CD4-positive, alpha-beta T cell treated with Interleukin-15 for 1 hour (primary cell): ENCODE results near the gene ZFAND2A.
"Not testable (repeated sequence)": the region's sequence is repeated elsewhere in the genome, so short reads cannot be mapped to it uniquely, and the experiment has no call there.

Experiments
- DNase-seq: peaks from one replicate; pipeline ENCODE4 v3.0.0-alpha.2; 2020

Gene ZFAND2A

GRCh38 chr7:1121886-1122831 lies 37.8 kb downstream of the ZFAND2A start:
- no peak for DNase-seq

DNA sequence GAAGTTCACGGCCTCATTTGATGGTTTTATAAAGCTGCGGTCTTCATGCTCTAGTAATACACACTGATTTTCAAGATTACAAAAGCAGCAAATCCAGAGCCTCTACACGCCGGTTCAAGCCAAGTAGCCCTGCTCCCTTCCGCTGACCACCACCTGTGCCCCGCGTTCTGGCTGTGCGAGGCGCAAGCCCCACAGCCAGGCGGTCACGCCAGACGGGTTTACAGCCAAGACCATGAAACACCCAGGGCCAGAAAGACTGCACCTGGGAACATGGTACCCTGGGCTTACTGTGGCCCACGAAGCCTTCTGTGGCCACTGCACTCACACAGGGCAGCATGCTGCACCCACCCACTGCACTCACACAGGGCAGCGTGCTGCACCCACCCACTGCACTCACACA lies 38.5 kb downstream of the ZFAND2A start:
- DNase-seq: no peak

GRCh38 chr7:1120791-1121190 lies 39.2 kb downstream of the ZFAND2A start:
- DNase-seq: no peak

DNA sequence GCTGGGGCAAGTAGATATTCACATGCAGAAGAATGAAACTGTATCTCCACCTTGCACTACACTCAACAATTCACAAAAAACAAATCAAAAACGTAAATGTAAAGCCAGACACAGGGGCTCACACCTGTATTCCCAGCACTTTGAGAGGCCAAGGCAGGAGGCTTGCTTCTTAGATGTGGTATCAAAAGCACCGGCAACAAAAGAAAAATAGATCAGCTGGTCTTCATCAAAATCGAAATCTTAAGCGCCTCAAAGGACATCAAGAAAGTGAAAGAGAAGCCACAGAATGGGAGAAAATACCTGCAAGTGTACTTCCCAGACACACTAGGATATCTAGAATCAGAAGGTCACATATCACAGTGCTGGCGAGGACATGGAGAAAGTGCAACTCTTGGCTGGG lies 40.8 kb downstream of the ZFAND2A start:
- DNase-seq: no peak

DNA sequence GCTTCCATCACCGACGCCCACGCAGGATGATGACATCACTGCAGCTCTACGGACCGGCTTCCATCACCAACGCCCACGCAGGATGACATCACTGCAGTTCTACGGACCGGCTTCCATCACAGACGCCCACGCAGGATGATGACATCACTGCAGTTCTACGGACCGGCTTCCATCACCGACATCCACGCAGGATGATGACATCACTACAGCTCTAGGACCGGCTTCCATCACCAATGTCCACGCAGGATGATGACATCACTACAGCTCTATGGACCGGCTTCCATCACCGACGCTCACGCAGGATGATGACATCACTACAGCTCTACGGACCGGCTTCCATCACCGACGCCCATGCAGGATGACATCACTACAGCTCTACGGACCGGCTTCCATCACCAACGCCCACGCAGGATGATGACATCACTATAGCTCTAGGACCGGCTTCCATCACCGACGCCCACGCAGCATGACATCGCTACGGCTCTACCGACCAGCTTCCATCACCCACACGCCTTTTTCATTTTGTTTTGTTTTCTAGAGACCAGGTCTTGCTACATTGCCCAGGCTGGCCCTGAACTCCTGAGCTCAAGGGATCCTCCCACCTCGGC lies 42.6 kb downstream of the ZFAND2A start:
- DNase-seq: no peak

GRCh38 chr7:1116383-1117008 lies 43.5 kb downstream of the ZFAND2A start:
- DNase-seq: not testable (repeated sequence)

- DNase-seq: not testable (repeated sequence)
Observed at GRCh38 chr7:1115171-1116045, 44.6 kb downstream of the ZFAND2A start.

DNA sequence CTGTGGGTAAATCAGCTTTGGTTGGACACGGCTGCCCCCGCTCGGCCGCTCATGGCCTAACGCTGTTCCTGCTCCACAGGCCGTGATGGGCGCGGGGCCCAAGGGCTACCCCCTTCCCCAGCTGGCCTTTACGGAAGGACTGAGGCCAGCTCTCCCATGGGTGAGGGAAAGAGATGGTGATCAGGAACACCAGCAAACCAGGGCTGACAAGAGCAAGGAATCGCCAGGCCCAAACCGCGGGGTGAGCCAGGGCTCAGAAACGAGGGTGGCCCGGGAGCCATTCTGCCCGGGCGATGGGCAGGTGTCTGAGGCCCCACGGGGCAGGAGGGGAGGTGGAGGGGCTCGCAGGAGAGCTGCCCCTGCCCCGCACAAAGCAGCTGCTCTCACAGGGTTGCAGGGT lies 45.5 kb downstream of the ZFAND2A start:
- DNase-seq: no peak

DNA sequence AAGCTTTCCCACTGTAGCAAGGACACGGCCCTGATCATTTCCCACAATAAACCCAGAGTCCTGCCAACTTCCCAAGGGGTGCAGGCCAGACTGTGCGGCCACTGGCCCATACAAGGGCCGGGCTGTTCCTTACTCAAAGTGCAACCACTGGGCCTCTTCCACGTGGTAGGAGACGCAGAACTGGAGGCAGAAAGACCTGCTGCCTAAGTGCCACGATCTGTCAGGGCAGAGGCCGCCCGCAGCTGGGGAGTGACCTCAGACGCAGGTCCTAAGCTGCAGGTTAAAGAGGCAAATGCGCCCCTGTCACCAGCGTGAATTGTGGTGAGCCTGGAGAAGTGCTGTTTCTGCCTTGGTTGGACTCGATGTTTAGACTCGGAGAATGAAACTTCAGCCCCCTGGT lies 45.9 kb downstream of the ZFAND2A start:
- DNase-seq: no peak

DNA sequence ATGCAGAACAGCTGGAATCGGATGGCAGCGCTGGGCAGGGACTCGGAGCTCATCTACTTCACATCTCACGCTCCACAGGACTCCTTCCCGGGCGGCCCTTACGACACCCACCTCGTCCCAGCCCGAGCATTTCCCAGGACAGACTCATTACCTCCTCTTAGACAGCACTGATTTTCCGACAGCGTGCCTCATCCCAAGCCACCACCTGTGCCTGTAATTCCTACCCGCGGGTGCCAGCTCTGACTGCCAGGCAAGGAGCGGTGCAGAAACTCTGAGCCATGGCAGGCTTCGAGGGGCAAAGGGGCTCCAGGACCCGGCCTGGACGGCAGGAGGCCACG lies 46.5 kb downstream of the ZFAND2A start:
- DNase-seq: no peak

GRCh38 chr7:1112625-1113547 lies 47.1 kb downstream of the ZFAND2A start:
- DNase-seq: no peak

DNA sequence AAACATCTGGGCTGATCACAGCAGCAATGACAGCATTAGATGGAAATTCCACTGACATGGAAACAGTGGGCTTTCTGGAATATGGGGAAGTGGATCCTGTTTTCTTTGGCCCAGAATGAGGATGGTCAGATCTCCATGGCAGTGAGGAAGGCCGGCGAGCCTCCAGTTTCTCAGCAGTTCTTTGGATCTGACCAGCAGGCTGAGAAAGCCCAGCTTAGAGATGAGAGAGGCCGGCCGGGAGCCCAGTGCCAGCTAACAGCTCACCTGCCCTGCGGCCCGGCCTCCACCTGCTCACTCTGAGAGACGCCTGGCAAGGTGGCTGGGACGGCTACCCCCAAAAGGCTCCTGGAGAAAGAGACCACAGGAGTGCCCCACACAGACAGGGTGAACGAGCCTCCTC lies 47.9 kb downstream of the ZFAND2A start:
- DNase-seq: no peak

GRCh38 chr7:1111156-1111555 lies 48.8 kb downstream of the ZFAND2A start:
- DNase-seq: no peak

DNA sequence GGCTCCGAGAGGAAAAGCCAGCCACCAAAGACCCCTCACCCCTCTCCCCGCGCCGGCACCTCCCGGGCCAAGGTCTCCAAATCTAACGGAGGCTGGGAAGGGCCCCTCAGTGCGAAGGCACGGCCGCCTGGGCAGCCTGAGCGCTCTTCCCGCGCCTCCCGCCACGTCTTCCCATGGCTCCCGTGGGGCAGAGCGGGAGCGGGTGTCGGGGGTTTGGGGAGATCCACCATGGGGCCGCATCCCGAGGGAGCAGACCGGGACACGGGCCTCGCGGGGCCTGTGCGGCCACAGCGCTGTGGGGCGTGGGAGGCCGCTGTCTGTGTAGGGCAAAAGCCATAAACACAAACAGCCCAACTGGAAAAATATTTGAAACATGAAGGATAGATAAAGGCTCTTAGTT lies 49.6 kb downstream of the ZFAND2A start:
- DNase-seq: no peak

GRCh38 chr7:1109581-1110310 lies 50.2 kb downstream of the ZFAND2A start:
- DNase-seq: no peak

DNA sequence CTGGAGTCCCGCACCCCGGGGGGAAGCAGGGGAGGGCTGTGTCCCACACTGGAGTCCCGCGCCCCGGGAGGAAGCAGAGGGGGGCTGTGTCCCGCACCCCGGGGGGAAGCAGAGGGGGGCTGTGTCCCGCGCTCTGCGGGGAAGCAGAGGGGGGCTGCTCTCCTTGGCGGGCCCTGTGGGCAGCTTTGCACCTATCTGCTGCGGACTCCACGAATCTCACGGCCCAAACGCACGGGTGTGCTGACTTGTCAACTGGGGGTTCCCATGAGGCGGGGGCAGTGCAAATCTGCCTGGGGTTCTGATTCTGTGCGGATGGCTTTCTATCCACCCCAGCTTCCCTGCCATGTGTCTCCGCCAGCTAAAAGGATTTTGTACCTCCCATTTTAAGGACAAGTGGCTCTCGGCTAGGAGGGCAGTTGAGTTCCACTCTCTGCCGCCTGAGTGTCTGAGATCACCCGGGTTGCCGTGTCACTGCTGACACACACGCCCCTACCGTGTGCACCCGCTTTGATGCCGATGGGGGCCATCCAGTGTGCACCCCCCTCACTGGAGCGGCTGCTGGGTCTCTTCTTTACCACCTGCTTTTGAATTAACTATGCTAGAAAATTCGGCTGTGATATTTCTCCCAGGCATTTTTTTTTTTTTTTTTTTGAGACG lies 51.6 kb downstream of the ZFAND2A start:
- DNase-seq: no peak

- no peak for DNase-seq
Observed at GRCh38 chr7:1106793-1107421, 53.1 kb downstream of the ZFAND2A start.

DNA sequence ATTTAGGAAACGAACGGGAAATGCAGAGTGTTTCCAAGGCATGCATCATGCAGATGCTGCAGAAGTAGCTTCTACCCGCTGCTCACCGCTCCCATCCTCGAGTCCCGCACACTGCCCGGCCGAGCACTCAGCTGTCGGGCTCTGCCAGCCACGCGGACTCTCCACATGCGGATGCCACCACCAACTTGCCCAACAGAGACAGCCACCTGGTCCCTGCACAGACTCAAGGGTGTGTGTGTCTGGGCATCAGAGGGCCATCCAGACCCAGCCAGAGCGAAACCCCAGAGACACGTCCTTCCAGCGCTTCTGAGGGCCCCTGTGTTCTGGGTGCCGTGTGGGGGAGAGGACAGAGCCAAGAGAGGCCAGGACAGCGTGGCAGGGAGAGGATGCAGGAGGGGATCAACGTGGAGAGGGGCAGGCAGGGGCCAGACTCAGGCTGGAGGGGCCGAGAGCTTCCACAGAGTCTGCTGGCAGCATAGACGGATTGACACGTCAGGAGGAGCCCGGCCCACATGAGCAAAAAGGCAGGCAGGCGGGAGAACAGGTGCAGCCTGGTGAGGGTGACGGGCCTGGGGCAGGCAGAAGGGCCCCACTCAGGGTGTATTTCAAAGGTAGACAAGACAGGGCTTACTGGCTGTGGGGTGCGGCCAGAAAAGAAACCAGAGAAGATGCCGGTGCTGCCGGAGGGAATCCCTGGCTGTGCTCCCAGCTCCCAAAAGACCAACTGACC lies 53.8 kb downstream of the ZFAND2A start:
- DNase-seq: no peak

- no peak for DNase-seq
Observed at GRCh38 chr7:1105189-1105588, 54.8 kb downstream of the ZFAND2A start.
